ENCODE measurements around the gene C15orf39.

Gene C15orf39

DNA sequence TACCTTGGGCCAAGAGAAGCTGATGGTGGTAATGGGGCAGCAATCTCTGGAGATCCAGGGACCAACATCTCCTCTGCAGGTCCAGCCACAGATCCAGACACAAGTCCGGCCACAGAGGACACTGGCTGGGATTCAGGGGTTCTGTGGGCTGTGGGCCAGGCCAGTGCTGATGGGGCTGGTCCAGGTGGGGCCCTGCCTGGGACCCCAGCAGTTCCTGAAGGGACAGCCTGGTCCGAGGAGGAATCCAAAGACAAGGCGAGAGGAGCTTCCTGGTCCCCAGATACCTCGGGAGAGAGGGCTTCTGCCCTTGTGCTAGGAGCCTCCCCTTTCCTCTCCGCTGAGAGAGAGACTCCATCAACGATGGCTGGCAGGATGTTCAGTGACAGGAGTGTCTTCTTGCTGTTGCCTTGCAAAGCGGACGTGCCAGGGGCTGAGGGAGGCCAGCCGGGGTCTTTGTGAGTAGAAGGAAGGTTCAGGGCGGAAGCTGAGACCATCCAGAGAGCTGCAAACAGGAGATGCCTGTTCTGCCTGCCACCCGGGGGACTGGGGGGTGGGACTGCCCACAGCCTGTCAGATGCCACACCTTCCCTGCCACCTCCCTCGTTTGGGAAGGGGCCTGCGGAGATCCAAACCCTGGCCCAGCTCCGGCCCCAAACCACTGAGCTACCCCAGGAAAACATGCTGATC lies 32.0 kb downstream of the C15orf39 start:
- TF ChIP-seq, protein P1, sequence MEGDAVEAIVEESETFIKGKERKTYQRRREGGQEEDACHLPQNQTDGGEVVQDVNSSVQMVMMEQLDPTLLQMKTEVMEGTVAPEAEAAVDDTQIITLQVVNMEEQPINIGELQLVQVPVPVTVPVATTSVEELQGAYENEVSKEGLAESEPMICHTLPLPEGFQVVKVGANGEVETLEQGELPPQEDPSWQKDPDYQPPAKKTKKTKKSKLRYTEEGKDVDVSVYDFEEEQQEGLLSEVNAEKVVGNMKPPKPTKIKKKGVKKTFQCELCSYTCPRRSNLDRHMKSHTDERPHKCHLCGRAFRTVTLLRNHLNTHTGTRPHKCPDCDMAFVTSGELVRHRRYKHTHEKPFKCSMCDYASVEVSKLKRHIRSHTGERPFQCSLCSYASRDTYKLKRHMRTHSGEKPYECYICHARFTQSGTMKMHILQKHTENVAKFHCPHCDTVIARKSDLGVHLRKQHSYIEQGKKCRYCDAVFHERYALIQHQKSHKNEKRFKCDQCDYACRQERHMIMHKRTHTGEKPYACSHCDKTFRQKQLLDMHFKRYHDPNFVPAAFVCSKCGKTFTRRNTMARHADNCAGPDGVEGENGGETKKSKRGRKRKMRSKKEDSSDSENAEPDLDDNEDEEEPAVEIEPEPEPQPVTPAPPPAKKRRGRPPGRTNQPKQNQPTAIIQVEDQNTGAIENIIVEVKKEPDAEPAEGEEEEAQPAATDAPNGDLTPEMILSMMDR (conservative IDR thresholded peaks at IDR 0.05; ENCODE audit: low read depth, low read length), result no peak
- H4K20me1 ChIP-seq (ENCODE audit: insufficient read depth), result no peaks in the 10 kb centered on the region

DNA sequence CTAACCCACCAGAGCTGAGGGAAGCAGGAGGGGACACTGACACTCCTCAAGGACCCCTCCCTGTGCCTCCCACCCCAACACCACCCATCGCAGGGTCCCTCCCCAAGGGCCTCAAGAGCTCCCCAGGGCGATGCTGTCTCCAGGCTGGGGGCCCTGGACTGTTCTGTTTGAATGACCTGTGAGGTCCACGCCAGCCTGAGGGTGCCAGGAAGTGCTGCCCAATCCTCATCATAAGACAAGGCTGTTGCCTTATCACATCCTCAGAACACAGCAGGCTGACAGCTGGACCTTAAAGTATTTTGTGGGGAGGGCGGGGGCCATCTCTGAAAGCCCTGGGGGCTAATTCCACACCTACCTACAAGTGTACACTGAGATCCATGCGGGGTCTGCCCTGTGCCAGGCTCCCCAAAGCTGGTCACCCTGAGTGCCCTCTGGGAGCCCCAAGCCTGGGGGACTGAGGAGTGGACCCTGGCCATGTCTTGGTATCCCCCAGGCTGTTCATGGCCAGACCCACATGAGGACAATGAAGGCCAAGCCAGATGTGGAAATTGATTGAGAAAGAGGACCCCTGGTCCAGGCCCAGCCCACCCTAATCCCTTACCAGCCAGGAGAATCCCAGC lies 32.6 kb downstream of the C15orf39 start:
- no peak overlapping the region for H2AFZ ChIP-seq (ENCODE audit: low read depth)
- H3K4me2 ChIP-seq, result no peak overlapping the region
- peaks cover 15% of the 10 kb centered on the region; the same call in 1 of the 2 replicates for H3K27me3 ChIP-seq (ENCODE audit: insufficient read depth, low read depth)
- H3K4me1 ChIP-seq (ENCODE audit: low read depth, poor library complexity, severe bottlenecking), result peaks cover 2% of the 10 kb centered on the region
- H3K9ac ChIP-seq, result no peak overlapping the region
- H4K20me1 ChIP-seq (ENCODE audit: insufficient read depth), result no peaks in the 10 kb centered on the region
- H3K36me3 ChIP-seq (ENCODE audit: insufficient read depth), result no peaks in the 10 kb centered on the region
- H3K4me3 ChIP-seq (IDR thresholded peaks at IDR 0.05; ENCODE audit: insufficient read depth, low read depth, low read length), result no peak overlapping the region
- TF ChIP-seq, protein P1 (conservative IDR thresholded peaks at IDR 0.05; ENCODE audit: low read depth, low read length), result no peak
- H3K27ac ChIP-seq, result no peak overlapping the region
- no peaks in the 10 kb centered on the region for H3K79me2 ChIP-seq (ENCODE audit: insufficient read depth, low read depth)

More for the DNA sequence above, 32.0 kb downstream of the C15orf39 start:
- no peak overlapping the region for H3K4me3 ChIP-seq (IDR thresholded peaks at IDR 0.05; ENCODE audit: insufficient read depth, low read depth, low read length)
- no peak overlapping the region for H3K27ac ChIP-seq
- no peaks in the 10 kb centered on the region for H3K4me1 ChIP-seq (ENCODE audit: low read depth, poor library complexity, severe bottlenecking)
- H3K27me3 ChIP-seq (ENCODE audit: insufficient read depth, low read depth), result peaks cover 15% of the 10 kb centered on the region; the same call in 1 of the 2 replicates
- no peak overlapping the region for H2AFZ ChIP-seq (ENCODE audit: low read depth)
- no peak overlapping the region for H3K4me2 ChIP-seq
- no peaks in the 10 kb centered on the region for H3K79me2 ChIP-seq (ENCODE audit: insufficient read depth, low read depth)
- H3K9ac ChIP-seq, result no peak overlapping the region
- H3K36me3 ChIP-seq (ENCODE audit: insufficient read depth), result no peaks in the 10 kb centered on the region

DNA sequence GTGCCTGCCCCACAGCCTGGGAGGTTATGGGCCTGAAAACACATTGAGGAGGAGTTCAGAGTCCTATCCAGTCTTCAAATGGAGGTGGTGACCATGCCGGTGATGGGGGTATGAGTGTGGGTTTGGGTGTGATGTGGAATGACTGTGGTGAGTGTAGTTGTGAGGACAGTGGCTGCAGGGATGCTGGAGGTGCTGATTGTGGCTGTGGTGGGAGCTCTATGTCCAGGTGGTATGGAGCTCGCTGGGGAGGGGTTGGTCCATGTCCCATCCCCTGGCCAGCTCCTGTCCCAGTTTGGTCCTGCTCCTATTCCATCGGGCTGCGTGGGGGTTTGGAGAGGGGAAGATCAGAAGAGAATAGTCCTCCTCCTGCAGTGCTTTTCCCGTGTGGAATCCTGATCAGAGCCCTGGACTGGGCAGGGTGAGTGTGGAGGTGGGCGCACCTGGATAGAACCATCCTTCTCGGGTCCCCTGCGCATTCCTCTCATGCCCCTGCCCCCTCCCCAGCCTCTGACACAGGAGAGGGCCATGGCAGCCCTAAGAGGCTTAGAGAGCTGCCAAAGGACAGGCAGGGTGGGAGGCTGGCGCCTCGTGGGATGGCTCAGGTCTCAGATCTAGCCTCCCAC lies 33.5 kb downstream of the C15orf39 start:
- H4K20me1 ChIP-seq (ENCODE audit: insufficient read depth), result no peaks in the 10 kb centered on the region
- no peak overlapping the region for H3K9ac ChIP-seq
- TF ChIP-seq, protein P1 (conservative IDR thresholded peaks at IDR 0.05; ENCODE audit: low read depth, low read length), result no peak
- no peak overlapping the region for H3K4me3 ChIP-seq (IDR thresholded peaks at IDR 0.05; ENCODE audit: insufficient read depth, low read depth, low read length)
- no peak overlapping the region for H2AFZ ChIP-seq (ENCODE audit: low read depth)
- H3K27me3 ChIP-seq (ENCODE audit: insufficient read depth, low read depth), result peaks cover 10% of the 10 kb centered on the region; the same call in 1 of the 2 replicates
- no peaks in the 10 kb centered on the region for H3K36me3 ChIP-seq (ENCODE audit: insufficient read depth)
- H3K4me2 ChIP-seq, result no peak overlapping the region
- H3K79me2 ChIP-seq (ENCODE audit: insufficient read depth, low read depth), result no peaks in the 10 kb centered on the region
- H3K27ac ChIP-seq, result no peak overlapping the region
- H3K4me1 ChIP-seq (ENCODE audit: low read depth, poor library complexity, severe bottlenecking), result peaks cover 6% of the 10 kb centered on the region

DNA sequence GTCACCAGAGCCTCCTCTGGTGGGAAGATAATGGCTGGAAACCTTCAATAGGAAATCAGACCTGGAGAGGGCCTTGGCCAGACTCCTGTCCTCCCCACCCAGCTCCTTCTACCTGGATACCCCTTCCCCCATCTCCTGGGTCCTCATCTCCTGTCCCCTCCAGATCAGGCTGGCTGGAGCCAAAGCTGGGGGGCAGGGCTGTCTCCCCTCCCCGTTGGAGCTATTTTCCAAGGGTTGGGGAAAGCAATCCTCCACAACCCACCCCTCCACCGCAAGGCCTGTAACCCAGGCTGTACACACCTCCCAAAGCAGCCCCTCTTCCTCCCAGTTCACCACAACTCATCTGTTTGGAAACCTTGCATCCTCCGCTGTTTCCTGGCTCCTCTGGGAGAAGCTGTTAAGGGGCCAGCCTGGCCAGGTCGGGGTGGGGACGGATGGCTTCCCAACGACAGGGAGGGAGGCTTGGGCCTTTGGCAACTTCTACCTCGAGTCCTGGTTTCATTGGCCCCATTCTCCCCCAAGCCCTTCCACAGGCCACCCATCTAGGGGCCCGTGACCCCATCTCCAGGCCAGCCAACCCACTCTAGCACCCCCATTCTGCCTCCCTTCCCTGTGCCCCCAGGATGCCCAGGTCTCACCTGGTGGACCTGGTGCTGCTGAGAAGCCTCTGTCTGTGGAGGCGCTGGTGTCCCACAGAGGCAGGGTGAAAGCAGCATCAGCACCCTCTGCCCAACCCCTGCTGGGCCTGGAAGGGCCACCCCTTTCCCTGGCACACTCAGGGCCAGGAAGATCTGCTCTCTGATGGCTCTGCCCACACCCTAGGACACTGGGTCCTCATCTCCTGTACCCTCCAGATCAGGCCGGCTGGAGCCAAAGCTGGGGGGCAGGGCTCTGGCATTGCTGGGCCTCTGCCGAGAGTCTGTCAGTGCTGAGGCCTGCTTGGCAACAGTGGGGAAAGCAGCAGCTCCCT lies 34.4 kb downstream of the C15orf39 start:
- Histone ChIP-seq H3K4me2 (no peak overlapping the region), H3K4me3 (IDR thresholded peaks at IDR 0.05; ENCODE audit: insufficient read depth, low read depth, low read length) (no peak overlapping the region), H4K20me1 (ENCODE audit: insufficient read depth) (no peaks in the 10 kb centered on the region), H2AFZ (ENCODE audit: low read depth) (no peak overlapping the region), H3K27me3 (ENCODE audit: insufficient read depth, low read depth) (peaks cover 10% of the 10 kb centered on the region; the same call in 1 of the 2 replicates), H3K79me2 (ENCODE audit: insufficient read depth, low read depth) (no peaks in the 10 kb centered on the region), H3K27ac (no peak overlapping the region), H3K36me3 (ENCODE audit: insufficient read depth) (no peaks in the 10 kb centered on the region), H3K4me1 (ENCODE audit: low read depth, poor library complexity, severe bottlenecking) (peaks cover 6% of the 10 kb centered on the region), H3K9ac (no peak overlapping the region)
- TF ChIP-seq, protein P1 (conservative IDR thresholded peaks at IDR 0.05; ENCODE audit: low read depth, low read length), result no peak

Measured in KMS-11 (cell line).